Prostate gland (tissue), 2 donors: ENCODE results near the gene FAM114A2.

Experiments used
- CTCF ChIP-seq, 4 experiments: fragments of 200-600 bp in 2 of 4; fragments of 450-650 bp in 2 of 4; sonication (generic) in 2 of 4; IDR thresholded peaks; 1 replicate in 3 of 4; 2 replicates in 1 of 4; pipeline ENCODE4 v1.5.1; 2016 to 2019; ENCODE audit warnings: antibody characterized with exemption in 4 of 4, mild to moderate bottlenecking in 2 of 4, moderate library complexity in 2 of 4
- POLR2A ChIP-seq: fragments of 450-650 bp; IDR thresholded peaks from one replicate; pipeline ENCODE4 v1.6.1; 2016; ENCODE audit warnings: antibody characterized with exemption, mild to moderate bottlenecking

- TF ChIP-seq CTCF (IDR thresholded peaks at IDR 0.05) (no peak), POLR2A (no peak)
Observed at GRCh38 chr5:153959134-153959957, 79.4 kb downstream of the FAM114A2 start.
